ENCODE data around the gene SHISA9. TPM values are rescaled to one million over a fixed set of nuclear protein-coding genes. Genes with fewer than 3 reads are reported as not detected.

Gene SHISA9
- total RNA-seq, 1 experiment from 2014 or later, result not detected

GRCh38 chr16:13077816-13078215 lies 176.4 kb downstream of the SHISA9 start:
- no peaks in the 10 kb centered on the region for H3K27me3 ChIP-seq (ENCODE audit: low read length)
- POLR2A ChIA-PET (ENCODE audit: unreplicated experiment), result no interaction called here

GRCh38 chr16:13080531-13080930 lies 179.1 kb downstream of the SHISA9 start:
- H3K4me1 ChIP-seq (ENCODE audit: insufficient read depth, low read length), result no peaks in the 10 kb centered on the region
- no peaks in the 10 kb centered on the region for H3K36me3 ChIP-seq (ENCODE audit: low read depth, low read length)
- H3K9ac ChIP-seq (ENCODE audit: low read length), result no peak overlapping the region
- no peaks in the 10 kb centered on the region for H3K79me2 ChIP-seq (ENCODE audit: low read length)
- H3K9me2 ChIP-seq (replicated peaks; ENCODE audit: low read length), result no peaks in the 10 kb centered on the region
- ChIA-PET POLR2A (ENCODE audit: unreplicated experiment) (no interaction called here), CTCF (no interaction called here)
- no peak for ATAC-seq
- no peak overlapping the region for H3K4me3 ChIP-seq (ENCODE audit: low read length)
- TF ChIP-seq CTCF (conservative IDR thresholded peaks at IDR 0.05; ENCODE audit: low read depth, low read length) (no peak), EZH2phosphoT487 (IDR thresholded peaks at IDR 0.05; ENCODE audit: borderline replicate concordance, low read length) (no peak), EZH2 (IDR thresholded peaks at IDR 0.05; ENCODE audit: low read length, unreplicated experiment) (no peak)
- H4K20me1 ChIP-seq (ENCODE audit: low read length), result no peaks in the 10 kb centered on the region
- no TSS peak for BruUV-seq (replicated peaks)
- H3K9me3 ChIP-seq (ENCODE audit: low read length), result no peaks in the 10 kb centered on the region
- H3K4me2 ChIP-seq (ENCODE audit: low read length), result no peak overlapping the region
- H3K27ac ChIP-seq (ENCODE audit: low read length), result no peak overlapping the region
- H3F3A ChIP-seq (ENCODE audit: low read length, unreplicated experiment), result no peaks in the 10 kb centered on the region
- no peak overlapping the region for H2AFZ ChIP-seq (ENCODE audit: low read length)
- intact Hi-C loops (cut with micrococcal nuclease), result no loop called here
- DNase-seq, result no peak
- H3K27me3 ChIP-seq (ENCODE audit: low read length), result no peaks in the 10 kb centered on the region

More at GRCh38 chr16:13077816-13078215, 176.4 kb downstream of the SHISA9 start:
- Histone ChIP-seq H3K9me3 (ENCODE audit: low read length) (no peaks in the 10 kb centered on the region), H2AFZ (ENCODE audit: low read length) (no peak overlapping the region), H3F3A (ENCODE audit: low read length, unreplicated experiment) (no peaks in the 10 kb centered on the region), H3K36me3 (ENCODE audit: low read depth, low read length) (no peaks in the 10 kb centered on the region), H3K79me2 (ENCODE audit: low read length) (no peaks in the 10 kb centered on the region), H4K20me1 (ENCODE audit: low read length) (no peaks in the 10 kb centered on the region), H3K4me3 (ENCODE audit: low read length) (no peak overlapping the region), H3K4me1 (ENCODE audit: insufficient read depth, low read length) (no peaks in the 10 kb centered on the region), H3K9ac (ENCODE audit: low read length) (no peak overlapping the region), H3K27ac (ENCODE audit: low read length) (no peak overlapping the region), H3K4me2 (ENCODE audit: low read length) (no peak overlapping the region), H3K9me2 (replicated peaks; ENCODE audit: low read length) (no peaks in the 10 kb centered on the region)
- CTCF ChIA-PET, result no interaction called here
- TF ChIP-seq CTCF (conservative IDR thresholded peaks at IDR 0.05; ENCODE audit: low read depth, low read length), result no peak
- no peak for TF ChIP-seq EZH2phosphoT487 (IDR thresholded peaks at IDR 0.05; ENCODE audit: borderline replicate concordance, low read length)
- TF ChIP-seq EZH2 (IDR thresholded peaks at IDR 0.05; ENCODE audit: low read length, unreplicated experiment), result no peak
- no peak for ATAC-seq
- no TSS peak for BruUV-seq (replicated peaks)
- intact Hi-C loops (cut with micrococcal nuclease), result no loop called here
- DNase-seq, result no peak

DNA sequence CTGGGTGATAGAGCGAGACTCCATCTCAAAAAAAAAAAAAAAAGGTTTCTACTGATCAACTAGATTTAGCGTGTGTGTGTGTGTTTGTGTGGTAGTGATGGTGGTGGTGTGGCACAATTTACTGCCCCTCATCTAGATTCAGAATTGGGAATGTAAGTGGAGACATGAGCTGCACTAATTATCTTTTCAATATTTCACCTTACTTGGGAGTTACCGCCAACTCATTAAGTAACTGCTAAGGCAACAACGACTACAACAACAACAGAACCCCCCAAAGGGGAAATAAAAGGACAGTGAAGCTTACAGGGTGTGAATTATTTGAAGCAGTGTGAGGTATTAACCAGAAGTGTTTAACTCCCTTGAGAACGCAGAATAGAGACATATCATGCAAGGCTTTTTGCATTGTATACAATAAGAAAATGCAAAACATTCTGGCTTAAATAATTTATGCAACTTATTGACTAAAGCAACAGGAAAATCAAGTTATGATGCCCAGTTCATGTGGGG lies 180.5 kb downstream of the SHISA9 start:
- no TSS peak for BruUV-seq (replicated peaks)
- no peaks in the 10 kb centered on the region for H3K27me3 ChIP-seq (ENCODE audit: low read length)
- POLR2A ChIA-PET (ENCODE audit: unreplicated experiment), result no interaction called here
- DNase-seq (no peak), ATAC-seq (no peak)
- CTCF ChIA-PET, result no interaction called here
- no peak overlapping the region for H2AFZ ChIP-seq (ENCODE audit: low read length)
- H3K27ac ChIP-seq (ENCODE audit: low read length), result no peak overlapping the region
- no peaks in the 10 kb centered on the region for H3K9me2 ChIP-seq (replicated peaks; ENCODE audit: low read length)
- no peaks in the 10 kb centered on the region for H4K20me1 ChIP-seq (ENCODE audit: low read length)
- H3K4me2 ChIP-seq (ENCODE audit: low read length), result no peak overlapping the region
- intact Hi-C loops (cut with micrococcal nuclease), result no loop called here
- no peaks in the 10 kb centered on the region for H3K9me3 ChIP-seq (ENCODE audit: low read length)
- no peaks in the 10 kb centered on the region for H3F3A ChIP-seq (ENCODE audit: low read length, unreplicated experiment)
- H3K4me1 ChIP-seq (ENCODE audit: insufficient read depth, low read length), result no peaks in the 10 kb centered on the region
- TF ChIP-seq CTCF (conservative IDR thresholded peaks at IDR 0.05; ENCODE audit: low read depth, low read length), result no peak
- TF ChIP-seq EZH2 (IDR thresholded peaks at IDR 0.05; ENCODE audit: low read length, unreplicated experiment), result no peak
- no peak for TF ChIP-seq EZH2phosphoT487 (IDR thresholded peaks at IDR 0.05; ENCODE audit: borderline replicate concordance, low read length)
- H3K36me3 ChIP-seq (ENCODE audit: low read depth, low read length), result no peaks in the 10 kb centered on the region
- no peaks in the 10 kb centered on the region for H3K79me2 ChIP-seq (ENCODE audit: low read length)
- no peak overlapping the region for H3K4me3 ChIP-seq (ENCODE audit: low read length)
- no peak overlapping the region for H3K9ac ChIP-seq (ENCODE audit: low read length)
